Stimulated activated CD8-positive, alpha-beta memory T cell treated with anti-CD3 and anti-CD28 coated beads, Interleukin-7, amount 100 ng/mL, for 48 hours (primary cell): Measurements from ENCODE around the gene PRDM11.

Source experiments
- DNase-seq, 2 donors: peaks; one replicate each; pipeline ENCODE4 v3.0.0-alpha.2; 2020; ENCODE audit warnings: low read depth in 1 of 2; ENCODE audit errors: extremely low read depth in 1 of 2

The PRDM11 gene

GRCh38 chr11:45173064-45173463 lies 26.6 kb downstream of the PRDM11 start:
- DNase-seq, result no peak

GRCh38 chr11:45174168-45174835 lies 27.9 kb downstream of the PRDM11 start:
- DNase-seq, result no peak

- no peak for DNase-seq
These were observed 28.5 kb downstream of the PRDM11 start for GRCh38 chr11:45174963-45175362.

- no peak for DNase-seq
These were observed 30.6 kb downstream of the PRDM11 start for GRCh38 chr11:45176996-45177395.

GRCh38 chr11:45178223-45178622 lies 31.8 kb downstream of the PRDM11 start:
- DNase-seq, result no peak

- DNase-seq, result no peak
These were observed 32.6 kb downstream of the PRDM11 start for GRCh38 chr11:45178890-45179671.

GRCh38 chr11:45179686-45180178 lies 33.3 kb downstream of the PRDM11 start:
- DNase-seq, result no peak

GRCh38 chr11:45180179-45180847 lies 33.9 kb downstream of the PRDM11 start:
- DNase-seq, result no peak

GRCh38 chr11:45180848-45181192 lies 34.4 kb downstream of the PRDM11 start:
- peak; percentile 29 to 33 for DNase-seq

GRCh38 chr11:45181193-45181888 lies 34.9 kb downstream of the PRDM11 start:
- DNase-seq, result no peak

- DNase-seq, result no peak
These were observed 35.6 kb downstream of the PRDM11 start for GRCh38 chr11:45181889-45182550.

GRCh38 chr11:45182902-45183301 lies 36.5 kb downstream of the PRDM11 start:
- DNase-seq, result no peak

- DNase-seq, result no peak
These were observed 38.2 kb downstream of the PRDM11 start for GRCh38 chr11:45184640-45185039.

GRCh38 chr11:45185228-45185729 lies 38.8 kb downstream of the PRDM11 start:
- no peak for DNase-seq

- DNase-seq, result no peak
These were observed 40.9 kb downstream of the PRDM11 start for GRCh38 chr11:45187375-45187774.

GRCh38 chr11:45188127-45188526 lies 41.7 kb downstream of the PRDM11 start:
- no peak for DNase-seq

- no peak for DNase-seq
These were observed 42.8 kb downstream of the PRDM11 start for GRCh38 chr11:45189230-45189629.

GRCh38 chr11:45193695-45194094 lies 47.3 kb downstream of the PRDM11 start:
- DNase-seq, result no peak

GRCh38 chr11:45204761-45205160 lies 58.3 kb downstream of the PRDM11 start:
- no peak for DNase-seq

GRCh38 chr11:45205978-45206377 lies 59.5 kb downstream of the PRDM11 start:
- no peak for DNase-seq
